VCaP (cell line): ENCODE data around the gene NOC4L.

Source experiments
- H3K27ac ChIP-seq: fragments of 450-650 bp; 2 replicates; pipeline ENCODE4 v1.5.1; 2017
- TF ChIP-seq, protein P1 (sequence below): fragments of 450-650 bp; conservative IDR thresholded peaks from 2 replicates; pipeline ENCODE4 v1.5.1; 2017; ENCODE audit warnings: mild to moderate bottlenecking, moderate library complexity

Gene NOC4L

GRCh38 chr12:132179431-132180362 is 35.4 kb downstream of the NOC4L start:
- H3K27ac ChIP-seq = peak overlapping the region; percentile 35; the same call in 1 of the 2 replicates
- TF ChIP-seq, protein P1, sequence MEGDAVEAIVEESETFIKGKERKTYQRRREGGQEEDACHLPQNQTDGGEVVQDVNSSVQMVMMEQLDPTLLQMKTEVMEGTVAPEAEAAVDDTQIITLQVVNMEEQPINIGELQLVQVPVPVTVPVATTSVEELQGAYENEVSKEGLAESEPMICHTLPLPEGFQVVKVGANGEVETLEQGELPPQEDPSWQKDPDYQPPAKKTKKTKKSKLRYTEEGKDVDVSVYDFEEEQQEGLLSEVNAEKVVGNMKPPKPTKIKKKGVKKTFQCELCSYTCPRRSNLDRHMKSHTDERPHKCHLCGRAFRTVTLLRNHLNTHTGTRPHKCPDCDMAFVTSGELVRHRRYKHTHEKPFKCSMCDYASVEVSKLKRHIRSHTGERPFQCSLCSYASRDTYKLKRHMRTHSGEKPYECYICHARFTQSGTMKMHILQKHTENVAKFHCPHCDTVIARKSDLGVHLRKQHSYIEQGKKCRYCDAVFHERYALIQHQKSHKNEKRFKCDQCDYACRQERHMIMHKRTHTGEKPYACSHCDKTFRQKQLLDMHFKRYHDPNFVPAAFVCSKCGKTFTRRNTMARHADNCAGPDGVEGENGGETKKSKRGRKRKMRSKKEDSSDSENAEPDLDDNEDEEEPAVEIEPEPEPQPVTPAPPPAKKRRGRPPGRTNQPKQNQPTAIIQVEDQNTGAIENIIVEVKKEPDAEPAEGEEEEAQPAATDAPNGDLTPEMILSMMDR = no peak

DNA sequence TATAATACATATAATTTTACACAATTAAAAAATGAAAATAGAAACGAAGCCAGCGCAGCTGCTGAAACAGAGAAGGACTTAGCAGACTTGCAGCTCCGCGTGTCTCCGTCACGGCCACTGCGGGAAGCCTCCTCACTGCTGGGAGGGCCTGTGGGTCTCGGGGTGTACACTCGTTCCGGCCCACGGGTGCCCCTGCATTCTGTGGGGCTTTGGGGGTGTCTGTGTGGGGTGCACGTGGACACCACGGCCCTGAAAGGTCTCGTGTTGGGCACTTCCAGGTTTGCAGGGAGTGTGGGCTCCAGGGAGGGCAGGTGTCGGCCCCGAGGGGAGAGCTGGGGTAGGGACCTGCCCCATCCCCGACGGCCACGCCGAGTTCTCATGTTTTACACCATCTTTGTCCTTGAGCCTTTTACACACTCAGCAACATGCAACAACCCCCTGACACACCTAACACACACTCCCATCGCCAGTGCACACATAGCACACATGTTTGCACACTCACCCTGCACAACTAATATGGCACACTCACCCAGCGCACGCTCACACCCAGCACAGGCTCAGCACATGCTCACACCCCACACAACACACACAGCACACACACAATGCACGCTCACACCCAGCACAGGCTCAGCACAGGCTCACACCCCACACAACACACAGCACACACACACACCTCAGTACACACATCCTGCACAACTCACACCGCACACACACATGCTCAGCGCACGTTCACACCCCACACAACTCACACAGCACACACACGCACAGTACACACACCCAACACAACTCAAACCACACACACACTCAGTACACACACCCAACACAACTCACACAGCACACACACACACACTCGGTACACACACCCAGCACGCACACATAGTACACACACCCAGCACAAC is 36.6 kb downstream of the NOC4L start:
- TF ChIP-seq, protein P1 = no peak
- no peak overlapping the region for H3K27ac ChIP-seq

DNA sequence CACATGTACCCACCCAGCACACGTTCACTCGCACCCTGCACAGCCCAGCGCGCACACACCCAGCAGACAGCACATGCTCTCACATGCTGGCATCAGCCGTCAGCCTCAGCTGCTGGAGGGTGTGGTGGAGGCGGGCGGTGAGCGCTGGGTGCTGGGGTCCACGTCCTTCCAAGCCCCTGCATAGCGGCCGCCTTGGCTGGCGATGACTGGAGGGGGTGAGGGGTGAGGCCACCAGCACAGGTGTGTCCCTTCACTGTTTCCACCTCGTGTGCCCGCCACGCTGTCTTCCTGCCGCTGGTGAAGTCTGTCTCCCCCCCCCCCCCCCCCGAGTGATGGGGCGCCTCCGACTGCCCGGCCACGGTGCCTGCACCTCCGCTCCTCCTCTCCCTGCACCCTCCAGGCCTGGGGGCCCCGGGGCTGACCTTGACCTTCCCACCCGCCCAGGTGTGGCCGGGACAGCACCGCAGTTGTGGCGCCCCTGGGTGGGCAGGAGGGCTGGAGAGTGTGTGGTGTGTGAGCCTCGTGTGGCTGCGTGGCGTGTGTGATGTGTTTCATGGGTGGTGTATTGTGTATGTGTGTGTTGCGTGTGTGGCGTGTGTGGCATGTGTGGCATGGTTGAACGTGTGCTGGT is 37.4 kb downstream of the NOC4L start:
- TF ChIP-seq, protein P1 = no peak
- H3K27ac ChIP-seq = no peak overlapping the region

- TF ChIP-seq, protein P1 = no peak
- H3K27ac ChIP-seq = no peak overlapping the region
These were observed 38.0 kb downstream of the NOC4L start for GRCh38 chr12:132182206-132182710.

- H3K27ac ChIP-seq = no peak overlapping the region
- TF ChIP-seq, protein P1 = no peak
These were observed 38.6 kb downstream of the NOC4L start for GRCh38 chr12:132182711-132183365.

DNA sequence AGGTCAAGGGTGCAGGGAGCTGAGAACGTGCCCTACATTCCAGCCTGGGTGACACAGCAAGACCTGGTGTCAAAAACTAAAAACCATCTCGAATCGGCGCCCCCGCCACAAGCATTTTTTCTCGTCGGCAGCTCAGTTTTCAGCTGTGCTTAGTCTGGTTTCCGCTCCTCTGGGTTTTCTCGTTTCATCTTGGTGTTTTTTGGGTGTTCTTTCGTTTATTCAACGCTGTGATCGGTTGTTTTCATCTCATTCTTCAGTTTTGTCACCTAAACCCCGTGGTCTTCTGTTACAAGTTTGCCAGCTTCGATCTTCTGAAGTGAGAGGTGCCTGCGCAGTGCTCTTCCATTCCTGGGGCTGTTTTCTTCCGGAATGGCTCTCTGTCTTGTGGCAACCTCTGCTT is 41.4 kb downstream of the NOC4L start:
- TF ChIP-seq, protein P1 = no peak
- no peak overlapping the region for H3K27ac ChIP-seq
